H7 (cell line): ENCODE measurements around the gene YEATS4. TPM values are rescaled to one million over a fixed set of nuclear protein-coding genes. Genes with fewer than 3 reads are reported as not detected.
A peak's percentile ranks its signal among the peaks of the same experiment; 100 is the strongest.

ENCODE experiments used
- DNase-seq: peaks from one replicate; pipeline ENCODE4 v3.0.0; 2012
- H3K27me3 ChIP-seq: 2 replicates; pipeline ENCODE4 v1.6.0; 2011; ENCODE audit warnings: mild to moderate bottlenecking, low read length; ENCODE audit not compliant: control insufficient read depth, insufficient read depth
- H3K36me3 ChIP-seq: replicated peaks from 2 replicates; pipeline ENCODE4 v1.5.1; 2011; ENCODE audit warnings: low read length; ENCODE audit not compliant: control insufficient read depth, insufficient read depth
- H3K4me3 ChIP-seq: 2 replicates; pipeline ENCODE4 v1.5.1; 2011; ENCODE audit warnings: low read depth, mild to moderate bottlenecking, control low read depth, low read length, moderate library complexity; ENCODE audit not compliant: insufficient read depth
- total RNA-seq: library from RNA; depleted of rRNA; stranded (reverse); fragments of >200 nt; shearing (Covaris generic); gene quantifications from 2 replicates; pipeline ENCODE4 v1.2.3, GENCODE V29; 2014

Gene YEATS4
- total RNA-seq, 1 experiment from 2014 or later: 45.8 TPM

- DNase-seq: no peak
- Histone ChIP-seq H3K4me3 (no peak overlapping the region), H3K36me3 (no peaks in the 10 kb centered on the region; the same call in none of the 2 replicates), H3K27me3 (no peaks in the 10 kb centered on the region)
Observed at GRCh38 chr12:69396041-69396440, 36.5 kb downstream of the YEATS4 start.

- no peaks in the 10 kb centered on the region for H3K27me3 ChIP-seq
- no peak for DNase-seq
Observed at GRCh38 chr12:69396963-69397362, 37.4 kb downstream of the YEATS4 start.

DNA sequence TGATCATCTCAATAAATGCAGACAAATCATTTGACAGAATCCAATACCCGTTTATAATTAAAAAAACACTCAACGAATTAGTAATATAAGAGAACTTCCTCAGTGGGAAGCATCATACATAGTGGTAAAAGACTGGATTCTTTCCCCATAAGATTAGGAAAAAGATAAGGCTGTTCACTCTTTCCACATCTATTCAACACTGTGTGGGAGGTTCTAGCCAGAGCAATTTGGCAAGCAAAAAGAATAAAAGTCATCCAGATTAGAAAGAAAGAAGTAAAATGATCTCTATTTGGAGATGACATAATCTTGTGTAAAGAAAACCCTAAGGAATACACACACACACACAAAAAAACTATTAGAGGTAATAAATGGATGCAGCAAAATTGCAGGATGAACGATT is 38.4 kb downstream of the YEATS4 start:
- DNase-seq: no peak
- H3K36me3 ChIP-seq: no peaks in the 10 kb centered on the region; the same call in 1 of the 2 replicates
- no peak overlapping the region for H3K4me3 ChIP-seq
- no peaks in the 10 kb centered on the region for H3K27me3 ChIP-seq

More at GRCh38 chr12:69396963-69397362, 37.4 kb downstream of the YEATS4 start:
- Histone ChIP-seq H3K36me3 (no peaks in the 10 kb centered on the region; the same call in 1 of the 2 replicates), H3K4me3 (no peak overlapping the region)

- no peaks in the 10 kb centered on the region for H3K27me3 ChIP-seq
- H3K36me3 ChIP-seq: no peaks in the 10 kb centered on the region
- H3K4me3 ChIP-seq: no peak overlapping the region
- DNase-seq: no peak
Observed at GRCh38 chr12:69401940-69402339, 42.4 kb downstream of the YEATS4 start.

DNA sequence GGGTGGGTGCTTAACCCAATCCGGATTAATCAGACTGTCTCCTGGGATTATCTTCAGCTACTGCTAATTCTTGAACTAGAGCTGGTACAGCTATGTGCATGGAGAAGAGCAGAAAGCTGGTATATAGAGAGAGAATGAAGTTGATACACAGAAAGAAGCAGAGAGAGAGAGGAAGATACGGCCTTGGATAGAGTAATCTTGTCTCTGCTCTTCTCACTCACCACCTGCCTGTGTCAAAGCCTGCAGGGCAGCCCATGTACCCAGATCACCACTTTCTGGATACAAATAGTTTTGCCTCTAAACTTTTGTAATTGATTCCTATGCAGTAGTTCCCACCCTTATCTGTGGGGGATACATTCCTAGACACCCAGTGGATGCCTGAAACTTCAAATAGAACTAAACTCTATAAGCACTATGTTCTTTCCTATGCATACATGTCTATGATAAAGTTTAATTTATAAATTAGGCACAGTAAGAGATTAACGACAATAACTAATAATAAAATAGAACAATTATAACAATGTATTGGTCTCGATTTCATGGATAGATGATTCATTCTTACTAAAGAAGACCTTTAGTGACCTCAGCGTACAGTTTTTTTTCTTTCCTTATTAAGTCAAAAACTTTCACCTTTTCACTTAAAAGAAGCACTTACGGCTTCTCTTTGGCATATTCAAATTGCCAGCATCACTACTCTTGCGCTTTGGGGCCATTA is 45.5 kb downstream of the YEATS4 start:
- DNase-seq: no peak
- H3K4me3 ChIP-seq: no peak overlapping the region
- H3K27me3 ChIP-seq: no peaks in the 10 kb centered on the region
- no peaks in the 10 kb centered on the region for H3K36me3 ChIP-seq

GRCh38 chr12:69405566-69405865 is 46.0 kb downstream of the YEATS4 start:
- no peaks in the 10 kb centered on the region for H3K27me3 ChIP-seq
- H3K4me3 ChIP-seq: no peak overlapping the region
- no peaks in the 10 kb centered on the region for H3K36me3 ChIP-seq
- DNase-seq: no peak

- Histone ChIP-seq H3K36me3 (no peaks in the 10 kb centered on the region), H3K4me3 (no peak overlapping the region), H3K27me3 (no peaks in the 10 kb centered on the region)
- no peak for DNase-seq
Observed at GRCh38 chr12:69406217-69406616, 46.7 kb downstream of the YEATS4 start.

DNA sequence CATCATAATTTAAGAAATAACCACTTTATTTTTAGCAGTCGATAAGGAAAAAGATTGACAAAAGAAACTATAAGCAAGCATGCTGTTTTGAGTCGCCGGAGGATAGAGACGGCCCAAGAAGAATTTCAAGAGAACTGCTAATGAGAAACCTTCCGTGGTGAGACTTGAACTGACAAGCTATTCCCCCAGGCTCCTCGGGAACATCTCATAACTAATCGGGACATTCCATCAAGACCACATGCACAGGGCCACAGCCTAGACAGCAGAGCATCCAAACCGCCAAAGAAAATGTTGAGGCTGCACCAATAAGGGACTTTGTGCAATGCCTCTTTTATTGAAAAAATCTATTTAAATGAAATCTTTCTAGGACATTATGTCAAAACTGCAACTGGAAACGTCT is 51.0 kb downstream of the YEATS4 start:
- DNase-seq: no peak
- Histone ChIP-seq H3K27me3 (no peaks in the 10 kb centered on the region), H3K36me3 (no peaks in the 10 kb centered on the region)

DNA sequence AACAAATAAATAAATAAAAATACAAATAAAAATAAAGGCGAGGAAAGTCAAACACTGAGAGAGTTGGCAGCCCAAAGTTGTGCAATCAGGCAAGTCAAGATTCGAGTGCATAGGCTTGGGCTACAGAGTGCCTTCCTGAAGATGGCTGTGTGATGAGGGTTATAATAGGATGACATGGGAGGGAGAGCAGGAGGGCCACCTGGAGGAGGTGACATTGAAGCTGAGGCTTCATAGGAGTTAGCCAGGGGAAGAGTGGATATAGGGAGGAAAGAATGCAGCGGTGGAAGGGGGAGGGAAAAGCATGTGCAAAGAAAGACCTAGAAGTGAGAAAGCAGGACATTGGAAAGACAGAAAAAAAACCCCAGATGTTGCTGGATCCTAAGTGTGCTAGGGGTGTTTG is 53.1 kb downstream of the YEATS4 start:
- H3K27me3 ChIP-seq: no peaks in the 10 kb centered on the region
- no peak overlapping the region for H3K4me3 ChIP-seq
- DNase-seq: no peak
- no peaks in the 10 kb centered on the region for H3K36me3 ChIP-seq

More for the DNA sequence above, 51.0 kb downstream of the YEATS4 start:
- no peak overlapping the region for H3K4me3 ChIP-seq

- DNase-seq: peak; percentile 44
- Histone ChIP-seq H3K4me3 (no peak overlapping the region), H3K36me3 (no peaks in the 10 kb centered on the region), H3K27me3 (no peaks in the 10 kb centered on the region)
Observed at GRCh38 chr12:69415471-69416275, 56.1 kb downstream of the YEATS4 start.

- Histone ChIP-seq H3K4me3 (no peak overlapping the region), H3K36me3 (no peaks in the 10 kb centered on the region), H3K27me3 (no peaks in the 10 kb centered on the region)
- DNase-seq: no peak
Observed at GRCh38 chr12:69417231-69417630, 57.7 kb downstream of the YEATS4 start.

- DNase-seq: no peak
- H3K27me3 ChIP-seq: no peaks in the 10 kb centered on the region
- no peak overlapping the region for H3K4me3 ChIP-seq
- no peaks in the 10 kb centered on the region for H3K36me3 ChIP-seq
Observed at GRCh38 chr12:69417741-69418167, 58.2 kb downstream of the YEATS4 start.

GRCh38 chr12:69419701-69420100 is 60.2 kb downstream of the YEATS4 start:
- H3K36me3 ChIP-seq: no peaks in the 10 kb centered on the region
- no peak for DNase-seq
- no peak overlapping the region for H3K4me3 ChIP-seq
- H3K27me3 ChIP-seq: no peaks in the 10 kb centered on the region

DNA sequence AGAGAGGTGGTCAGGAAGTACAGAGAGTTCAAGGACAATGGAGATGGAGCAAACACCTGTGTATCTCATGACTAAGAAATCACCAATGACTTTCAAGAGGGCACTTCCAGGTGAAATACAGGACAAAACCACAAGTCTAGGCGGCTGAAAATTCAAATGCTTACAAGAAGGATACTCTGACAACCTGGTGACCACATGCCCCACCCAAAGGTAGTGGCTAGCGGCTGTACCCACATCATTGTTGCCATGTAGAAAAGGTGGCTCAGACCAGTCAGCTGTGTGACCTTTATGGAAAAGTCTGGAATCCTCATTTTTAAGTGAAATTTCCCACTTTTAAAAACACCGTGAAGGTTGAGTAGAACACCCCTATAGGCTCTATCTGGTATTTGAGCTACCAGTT is 62.0 kb downstream of the YEATS4 start:
- no peak for DNase-seq
- Histone ChIP-seq H3K4me3 (no peak overlapping the region), H3K36me3 (no peaks in the 10 kb centered on the region), H3K27me3 (no peaks in the 10 kb centered on the region)
